Muscle of leg (tissue), 11 donors: ENCODE data around the gene ARHGAP24. TPM values are rescaled to one million over a fixed set of nuclear protein-coding genes. Genes with fewer than 3 reads are reported as not detected.
A peak's percentile ranks its signal among the peaks of the same experiment; 100 is the strongest.

Source experiments
- DNase-seq: peaks from one replicate; pipeline ENCODE4 v3.0.0; 2013
- H3K27ac ChIP-seq: one replicate; pipeline ENCODE4 v1.5.1; 2013; ENCODE audit warnings: mild to moderate bottlenecking, low read length, control low read depth
- H3K27me3 ChIP-seq: one replicate; pipeline ENCODE4 v1.6.1; 2013; ENCODE audit warnings: low read length; ENCODE audit not compliant: control insufficient read depth, insufficient read depth
- H3K36me3 ChIP-seq: one replicate; pipeline ENCODE4 v1.6.1; 2013; ENCODE audit warnings: low read length; ENCODE audit not compliant: control insufficient read depth, insufficient read depth
- H3K4me1 ChIP-seq: one replicate; pipeline ENCODE4 v1.6.1; 2013; ENCODE audit warnings: low read length; ENCODE audit not compliant: control insufficient read depth, insufficient read depth
- H3K4me3 ChIP-seq: one replicate; pipeline ENCODE4 v1.5.1; 2013; ENCODE audit warnings: low read length, control low read depth
- H3K9me3 ChIP-seq: replicated peaks from 2 replicates; pipeline ENCODE4 v1.6.1; 2013; ENCODE audit warnings: low read depth, low read length; ENCODE audit not compliant: control insufficient read depth
- WGBS: methylation state at CpG from one replicate; pipeline ENCODE4 v1.1.5; 2013; ENCODE audit warnings: missing lambda C conversion rate; ENCODE audit not compliant: insufficient coverage; 5-methylcytosine and 5-hydroxymethylcytosine counted together
- polyA plus RNA-seq, 8 donors: library from polyadenylated mRNA; unstranded; fragments of 120-200 nt; gene quantifications; one replicate each; pipeline versions ENCODE4 v1.2.1 to v1.2.3, GENCODE V29; 2013; ENCODE audit warnings: inconsistent platforms in 1 of 8, low replicate concordance in 1 of 8; ENCODE audit not compliant: insufficient read length in 8 of 8, insufficient read depth in 1 of 8
- total RNA-seq: library from RNA; stranded (reverse); fragments of 120-200 nt; gene quantifications from one replicate; pipeline ENCODE4 v1.2.4, GENCODE V29; 2013

Gene ARHGAP24
- total and polyA plus RNA-seq, 9 donors: 39.8 to 66.1 (median 48.9) TPM

DNA sequence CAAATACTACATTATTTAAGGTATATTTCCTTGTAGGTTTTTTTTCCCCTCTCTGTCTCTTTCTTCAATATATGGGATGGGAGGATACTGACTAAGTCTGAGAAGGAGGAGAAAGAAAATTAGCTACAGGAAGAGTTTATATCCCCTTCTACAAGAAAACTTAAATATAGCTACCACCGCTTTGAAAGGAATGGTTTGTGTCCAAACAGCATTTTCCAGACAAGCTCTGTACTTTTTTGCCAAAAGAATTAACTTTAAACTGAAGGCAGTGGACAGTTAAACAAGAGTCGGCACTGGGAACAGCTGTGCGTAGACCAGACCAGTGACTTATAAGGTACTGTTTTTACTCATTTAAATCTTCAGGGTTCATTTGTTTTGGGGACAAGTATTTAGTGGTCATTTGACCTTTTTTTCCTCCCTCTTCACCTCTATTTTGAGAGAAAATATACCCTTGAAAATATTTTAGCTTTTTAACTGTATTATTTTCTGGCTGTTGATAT lies 303.7 kb downstream of the ARHGAP24 start:
- Histone ChIP-seq H3K27ac (peak overlapping the region; percentile 88), H3K27me3 (no peaks in the 10 kb centered on the region)
- WGBS: no CpG with 5 or more reads among the region's 3 CpGs

GRCh38 chr4:85779165-85779564 lies 304.2 kb downstream of the ARHGAP24 start:
- peak; percentile 87 for DNase-seq
- peaks cover 5% of the 10 kb centered on the region for H3K4me1 ChIP-seq
- H3K27me3 ChIP-seq: no peaks in the 10 kb centered on the region
- H3K4me3 ChIP-seq: peak overlapping the region; percentile 36
- no peaks in the 10 kb centered on the region for H3K9me3 ChIP-seq
- peak overlapping the region; percentile 88 for H3K27ac ChIP-seq
- H3K36me3 ChIP-seq: no peaks in the 10 kb centered on the region

More for the DNA sequence above, 303.7 kb downstream of the ARHGAP24 start:
- DNase-seq: peak; percentile 93
- H3K4me3 ChIP-seq: peak overlapping the region; percentile 36
- H3K9me3 ChIP-seq: no peaks in the 10 kb centered on the region
- H3K36me3 ChIP-seq: no peaks in the 10 kb centered on the region
- H3K4me1 ChIP-seq: peaks cover 5% of the 10 kb centered on the region

DNA sequence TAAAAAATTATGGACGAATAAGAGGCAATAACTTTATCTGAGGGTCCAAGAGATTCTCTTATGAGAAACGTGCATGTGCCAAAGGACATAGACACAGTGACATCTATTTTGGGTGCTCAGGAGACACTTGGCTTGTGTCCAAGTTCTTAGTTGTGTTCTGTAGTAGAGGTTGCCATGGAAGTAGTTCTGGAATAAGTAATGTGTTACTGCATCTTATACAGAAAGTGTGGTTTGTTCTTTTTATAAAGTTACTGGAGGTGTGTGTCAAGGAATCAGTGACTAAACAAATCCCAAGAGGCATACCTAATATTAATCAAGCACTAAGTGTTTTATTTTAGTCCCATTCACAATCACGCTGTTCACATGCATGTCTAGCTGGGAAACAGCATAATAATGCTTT lies 305.7 kb downstream of the ARHGAP24 start:
- Histone ChIP-seq H3K4me3 (no peak overlapping the region), H3K27ac (peak overlapping the region; percentile 88), H3K4me1 (peaks cover 7% of the 10 kb centered on the region), H3K36me3 (no peaks in the 10 kb centered on the region), H3K27me3 (no peaks in the 10 kb centered on the region), H3K9me3 (no peaks in the 10 kb centered on the region)
- peak; percentile 82 for DNase-seq
- WGBS: 63% methylated on average over 2 of the region's 3 CpGs

GRCh38 chr4:85783483-85783882 lies 308.5 kb downstream of the ARHGAP24 start:
- H3K9me3 ChIP-seq: no peaks in the 10 kb centered on the region
- H3K36me3 ChIP-seq: no peaks in the 10 kb centered on the region
- WGBS: no CpG with 5 or more reads among the region's 2 CpGs
- H3K4me1 ChIP-seq: peaks cover 4% of the 10 kb centered on the region
- H3K27ac ChIP-seq: no peak overlapping the region
- no peak for DNase-seq
- H3K27me3 ChIP-seq: no peaks in the 10 kb centered on the region
- H3K4me3 ChIP-seq: no peak overlapping the region

- H3K36me3 ChIP-seq: no peaks in the 10 kb centered on the region
- no CpG with 5 or more reads among the region's 1 CpG for WGBS
- H3K27ac ChIP-seq: no peak overlapping the region
- no peaks in the 10 kb centered on the region for H3K27me3 ChIP-seq
- H3K4me3 ChIP-seq: no peak overlapping the region
- no peaks in the 10 kb centered on the region for H3K9me3 ChIP-seq
- peaks cover 6% of the 10 kb centered on the region for H3K4me1 ChIP-seq
- DNase-seq: no peak
Measured at GRCh38 chr4:85783900-85784299, 308.9 kb downstream of the ARHGAP24 start.

GRCh38 chr4:85784348-85784747 lies 309.4 kb downstream of the ARHGAP24 start:
- Histone ChIP-seq H3K27me3 (no peaks in the 10 kb centered on the region), H3K36me3 (no peaks in the 10 kb centered on the region), H3K4me3 (no peak overlapping the region), H3K9me3 (no peaks in the 10 kb centered on the region), H3K27ac (no peak overlapping the region), H3K4me1 (peaks cover 6% of the 10 kb centered on the region)
- no peak for DNase-seq
- WGBS: 60% methylated on average over 3 of the region's 3 CpGs

- H3K27ac ChIP-seq: no peak overlapping the region
- H3K4me3 ChIP-seq: no peak overlapping the region
- no peaks in the 10 kb centered on the region for H3K27me3 ChIP-seq
- no CpG with 5 or more reads among the region's 1 CpG for WGBS
- no peaks in the 10 kb centered on the region for H3K36me3 ChIP-seq
- DNase-seq: no peak
- H3K4me1 ChIP-seq: peaks cover 6% of the 10 kb centered on the region
- no peaks in the 10 kb centered on the region for H3K9me3 ChIP-seq
Measured at GRCh38 chr4:85784947-85785346, 310.0 kb downstream of the ARHGAP24 start.

DNA sequence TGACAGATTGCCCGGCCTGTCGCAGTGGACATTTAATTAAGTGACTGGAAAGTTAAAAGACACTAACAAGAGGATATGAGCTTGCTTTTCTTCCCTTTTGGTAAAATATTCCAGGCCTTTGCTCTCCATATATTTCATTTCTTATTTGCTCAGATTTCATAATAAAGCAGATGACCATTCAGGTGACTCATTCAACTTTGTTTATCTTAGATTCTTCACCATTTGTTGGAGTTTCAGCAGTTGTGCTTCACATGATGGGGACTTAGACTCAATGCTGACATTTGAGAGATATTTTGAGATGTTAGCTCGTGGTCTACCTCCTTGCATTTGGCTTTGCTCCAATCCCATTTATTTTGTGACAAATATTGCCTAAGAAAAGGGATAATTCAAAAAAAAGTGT lies 312.2 kb downstream of the ARHGAP24 start:
- peaks cover 10% of the 10 kb centered on the region for H3K4me1 ChIP-seq
- no CpG with 5 or more reads among the region's 3 CpGs for WGBS

GRCh38 chr4:85788604-85789003 lies 313.7 kb downstream of the ARHGAP24 start:
- H3K9me3 ChIP-seq: no peaks in the 10 kb centered on the region
- H3K4me1 ChIP-seq: peaks cover 10% of the 10 kb centered on the region
- no peaks in the 10 kb centered on the region for H3K27me3 ChIP-seq
- no CpG with 5 or more reads among the region's 2 CpGs for WGBS
- peak; percentile 45 for DNase-seq
- no peak overlapping the region for H3K4me3 ChIP-seq
- peak overlapping the region; percentile 60 for H3K27ac ChIP-seq
- no peaks in the 10 kb centered on the region for H3K36me3 ChIP-seq

More for the DNA sequence above, 312.2 kb downstream of the ARHGAP24 start:
- H3K9me3 ChIP-seq: no peaks in the 10 kb centered on the region
- no peak overlapping the region for H3K4me3 ChIP-seq
- no peak for DNase-seq
- no peak overlapping the region for H3K27ac ChIP-seq
- no peaks in the 10 kb centered on the region for H3K27me3 ChIP-seq
- H3K36me3 ChIP-seq: no peaks in the 10 kb centered on the region

GRCh38 chr4:85789241-85789640 lies 314.3 kb downstream of the ARHGAP24 start:
- WGBS: 50% methylated on average over 1 of the region's 3 CpGs
- H3K4me1 ChIP-seq: peaks cover 10% of the 10 kb centered on the region
- peak overlapping the region; percentile 94 for H3K27ac ChIP-seq

GRCh38 chr4:85790582-85790981 lies 315.6 kb downstream of the ARHGAP24 start:
- DNase-seq: peak; percentile 99
- peaks cover 8% of the 10 kb centered on the region for H3K4me1 ChIP-seq
- no peaks in the 10 kb centered on the region for H3K27me3 ChIP-seq
- no peaks in the 10 kb centered on the region for H3K9me3 ChIP-seq
- H3K27ac ChIP-seq: peak overlapping the region; percentile 94
- no peak overlapping the region for H3K4me3 ChIP-seq
- H3K36me3 ChIP-seq: no peaks in the 10 kb centered on the region

More at GRCh38 chr4:85789241-85789640, 314.3 kb downstream of the ARHGAP24 start:
- Histone ChIP-seq H3K4me3 (no peak overlapping the region), H3K27me3 (no peaks in the 10 kb centered on the region), H3K36me3 (no peaks in the 10 kb centered on the region), H3K9me3 (no peaks in the 10 kb centered on the region)
- peak; percentile 76 for DNase-seq
